GM19043 (cell line): ENCODE measurements around the gene DPM2.
A peak's percentile ranks its signal among the peaks of the same experiment; 100 is the strongest.

Source experiments
- ATAC-seq: cut with Tn5 transposase; IDR thresholded peaks from one replicate; pipeline ENCODE4 v1.9.1; 2021; ENCODE audit warnings: low read depth; ENCODE audit not compliant: unreplicated experiment

DPM2 gene

GRCh38 chr9:127973169-127974000 lies 35.7 kb upstream of the DPM2 start:
- ATAC-seq = no peak

- no peak for ATAC-seq
Measured at GRCh38 chr9:127972236-127972871, 34.7 kb upstream of the DPM2 start.

DNA sequence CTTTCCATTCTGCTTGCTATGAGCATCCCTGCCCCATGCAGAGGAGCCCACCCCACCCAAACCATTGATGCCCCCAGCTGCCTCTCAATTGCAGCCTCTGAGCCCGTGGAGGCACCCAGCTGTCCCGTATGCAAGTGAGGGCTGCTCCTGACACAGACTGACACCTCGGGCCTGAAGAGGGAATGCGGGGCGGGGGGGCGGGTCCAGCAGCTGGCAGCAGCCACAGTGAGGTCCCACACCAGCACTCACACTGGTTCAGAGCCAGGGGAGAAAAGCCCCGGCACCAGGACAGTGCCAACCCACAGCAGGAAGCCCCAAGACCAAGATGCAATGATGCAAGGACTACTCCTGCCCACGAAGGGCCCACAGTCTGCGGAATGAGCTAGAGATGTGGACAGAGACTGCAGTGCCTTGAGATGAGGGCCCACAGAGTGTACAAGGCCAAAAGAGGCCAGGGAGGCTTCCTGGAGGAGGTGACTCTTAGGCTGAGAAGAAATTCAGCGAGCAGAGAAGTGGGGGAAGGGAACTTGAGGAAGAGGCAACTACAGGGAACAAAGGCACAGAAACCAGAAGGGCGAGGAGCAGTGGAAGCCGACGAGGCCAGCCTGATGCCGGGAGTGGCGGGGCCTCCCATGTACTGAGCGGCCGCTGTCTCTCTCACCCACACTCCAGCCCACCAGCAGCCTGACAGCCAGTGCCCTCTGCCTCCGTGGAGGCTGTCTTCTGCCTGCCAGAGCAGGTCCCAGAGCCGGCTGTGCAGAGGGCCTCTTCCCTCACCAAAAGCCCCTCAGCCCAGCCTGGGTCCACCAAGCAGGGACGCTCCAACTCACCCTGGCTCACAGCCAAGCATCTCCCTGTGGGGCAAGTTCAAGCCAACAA lies 33.9 kb upstream of the DPM2 start:
- ATAC-seq = no peak

GRCh38 chr9:127970401-127971313 lies 33.0 kb upstream of the DPM2 start:
- peak; percentile 86 for ATAC-seq

GRCh38 chr9:127968700-127969383 lies 31.2 kb upstream of the DPM2 start:
- no peak for ATAC-seq

DNA sequence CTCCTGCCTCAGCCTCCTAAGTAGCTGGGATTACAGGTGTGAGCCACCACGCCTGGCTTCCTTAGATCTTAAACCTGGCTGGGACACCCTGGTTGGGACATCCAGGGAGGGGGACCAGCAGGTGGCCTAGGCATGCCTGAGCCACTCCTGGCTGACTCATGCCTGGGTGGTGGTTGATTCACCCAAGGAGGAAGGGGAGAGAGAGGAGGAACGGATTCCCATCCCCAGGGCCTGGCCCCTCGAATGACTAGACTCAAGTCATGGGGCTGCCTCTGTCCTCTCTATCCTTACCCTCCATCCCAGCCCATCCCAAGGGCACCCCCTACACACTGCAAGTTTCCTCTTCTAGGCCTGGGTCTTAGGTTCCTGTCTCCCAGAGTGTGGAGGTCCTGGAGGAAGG lies 30.4 kb upstream of the DPM2 start:
- ATAC-seq = no peak

GRCh38 chr9:127967151-127967809 lies 29.6 kb upstream of the DPM2 start:
- ATAC-seq = no peak

DNA sequence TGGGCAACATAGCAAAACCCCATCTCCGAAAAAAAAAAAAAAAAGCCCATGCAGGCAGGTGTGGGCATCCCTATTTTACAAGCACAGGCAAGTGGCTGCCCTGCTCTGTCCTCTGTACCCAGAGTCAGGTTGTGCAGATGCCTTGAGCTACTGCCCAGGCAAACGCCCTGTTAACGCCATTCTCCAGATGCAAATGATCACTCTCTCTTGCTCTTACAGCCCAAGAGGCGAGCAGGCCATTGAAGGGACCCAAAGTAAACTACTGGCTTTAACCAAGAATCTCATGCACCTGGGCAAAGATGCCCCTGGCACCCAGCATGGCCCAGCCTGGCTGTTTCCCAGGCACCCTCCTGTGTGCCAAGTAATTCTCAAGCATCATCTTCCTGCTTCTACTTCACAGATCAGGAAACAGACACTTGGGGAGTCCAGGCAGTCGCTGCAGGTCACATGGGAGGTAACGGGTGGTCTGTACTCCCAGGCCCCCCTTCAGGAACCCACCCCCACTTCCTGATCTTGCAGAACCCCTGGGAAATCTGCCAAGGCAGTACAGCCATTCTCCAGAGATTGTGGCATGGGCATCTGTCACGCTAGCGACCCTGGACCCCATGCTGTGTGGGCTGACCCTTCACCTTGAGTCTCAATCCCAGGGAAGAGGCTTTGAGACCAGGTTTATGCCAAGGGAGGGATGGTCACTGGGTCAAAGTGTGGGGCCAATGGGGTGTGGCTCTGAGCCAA lies 28.9 kb upstream of the DPM2 start:
- no peak for ATAC-seq

DNA sequence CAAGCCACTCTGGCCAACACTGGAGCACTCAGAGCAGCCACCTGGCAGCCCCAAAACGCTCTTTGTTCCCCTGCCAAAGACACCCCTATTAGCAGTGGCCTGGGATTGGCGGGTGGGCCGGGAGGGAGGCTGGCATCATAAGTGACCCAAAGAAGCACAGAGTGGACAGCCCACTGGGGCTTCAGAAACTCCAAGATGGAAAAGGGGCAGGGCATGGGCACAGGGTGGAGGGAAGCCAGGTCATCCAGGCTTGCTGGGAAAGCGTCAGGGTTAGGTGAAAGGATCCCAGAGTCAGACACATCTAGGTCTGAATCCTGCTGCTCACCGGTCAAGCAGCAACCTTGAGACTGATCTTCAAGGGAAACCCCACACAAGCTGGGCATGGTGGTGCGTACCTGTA lies 28.3 kb upstream of the DPM2 start:
- no peak for ATAC-seq

GRCh38 chr9:127963359-127964064 lies 25.9 kb upstream of the DPM2 start:
- ATAC-seq = no peak

GRCh38 chr9:127963041-127963358 lies 25.3 kb upstream of the DPM2 start:
- ATAC-seq = no peak

- ATAC-seq = no peak
Measured at GRCh38 chr9:127962278-127962677, 24.6 kb upstream of the DPM2 start.

- ATAC-seq = no peak
Measured at GRCh38 chr9:127961613-127962155, 24.0 kb upstream of the DPM2 start.

DNA sequence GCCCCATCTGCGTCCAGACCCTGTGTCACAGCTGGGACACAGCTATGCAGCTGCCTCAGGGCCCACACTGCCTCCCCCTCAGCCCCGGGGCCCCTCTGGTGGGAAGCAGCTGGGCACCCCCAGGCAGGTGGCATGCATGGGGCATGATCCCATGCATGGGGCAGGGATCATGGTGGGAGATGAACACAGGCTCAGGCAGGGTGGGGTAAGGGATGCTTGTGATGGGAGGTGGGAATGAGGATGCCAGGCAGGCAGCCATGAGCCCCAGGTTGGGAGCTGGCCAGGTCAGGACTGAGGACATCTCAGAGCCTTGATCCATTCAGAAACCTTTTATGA lies 23.5 kb upstream of the DPM2 start:
- ATAC-seq = no peak

GRCh38 chr9:127960410-127961154 lies 22.9 kb upstream of the DPM2 start:
- ATAC-seq = no peak

DNA sequence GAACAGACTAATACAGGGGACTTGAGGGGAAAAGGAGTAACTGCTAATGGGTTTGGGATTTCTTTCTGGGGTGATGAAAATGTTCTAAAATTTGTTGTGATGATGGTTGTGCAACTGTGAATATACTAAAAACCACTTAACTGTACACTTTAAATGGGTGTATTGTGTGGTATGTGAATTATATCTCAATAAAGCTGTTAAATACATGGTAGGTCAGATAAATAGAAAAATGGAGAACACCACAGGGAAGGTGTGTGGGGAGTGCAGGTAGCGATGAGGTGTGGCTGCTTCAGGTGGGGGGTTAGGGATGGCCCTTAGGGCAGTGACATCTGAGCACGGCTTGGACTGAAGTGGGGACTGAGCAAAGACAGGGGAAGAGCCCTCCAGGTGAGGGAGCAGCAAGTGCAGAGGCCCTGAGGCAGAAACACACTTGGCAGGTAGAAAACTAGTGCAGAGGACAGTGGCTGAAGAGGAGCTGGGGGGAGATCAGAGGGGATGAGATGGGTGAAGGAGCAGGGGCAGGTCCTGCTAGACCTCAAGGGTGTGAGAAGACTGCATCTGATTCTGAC lies 22.3 kb upstream of the DPM2 start:
- no peak for ATAC-seq

DNA sequence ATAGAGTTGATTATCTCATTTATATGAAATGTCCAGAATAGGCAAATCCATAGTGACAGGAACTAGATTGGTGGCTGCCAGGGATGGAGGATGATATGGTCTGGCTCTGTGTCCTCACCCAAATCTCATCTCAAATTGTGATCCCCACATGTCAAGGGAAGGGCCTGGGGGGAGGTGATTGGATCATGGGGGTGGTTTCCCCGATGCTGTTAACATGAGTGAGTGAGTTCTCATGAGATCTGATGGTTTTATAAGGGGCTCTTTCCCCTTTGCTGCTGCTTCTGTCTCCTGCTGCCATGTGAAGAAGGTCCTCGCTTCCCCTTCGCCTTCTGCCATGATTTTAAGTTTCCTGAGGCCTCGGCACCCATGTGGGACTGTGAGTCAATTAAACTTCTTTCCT lies 21.7 kb upstream of the DPM2 start:
- ATAC-seq = no peak
